Upper lobe of left lung (tissue), 6 donors: ENCODE measurements around the gene PRSS33. TPM values are rescaled to one million over a fixed set of nuclear protein-coding genes. Genes with fewer than 3 reads are reported as not detected.

ENCODE experiments used
- ATAC-seq, 2 donors: fragments of 200-7000 bp; cut with Tn5 transposase; one replicate each; pipeline ENCODE4 v1.9.1; 2022; ENCODE audit warnings: mild to moderate bottlenecking in 2 of 2, moderate library complexity in 2 of 2; ENCODE audit not compliant: low FRiP score in 2 of 2
- DNase-seq, 2 donors: peaks; one replicate each; pipeline ENCODE4 v3.0.0-alpha.2; 2019 to 2020
- H3K27ac ChIP-seq, 4 donors: fragments of 200-600 bp; sonication (generic); one replicate each; pipeline ENCODE4 v1.5.1; 2016 to 2019
- H3K27me3 ChIP-seq, 4 donors: fragments of 200-600 bp; sonication (generic); one replicate each; pipeline ENCODE4 v1.5.1; 2017 to 2019
- H3K36me3 ChIP-seq, 4 donors: fragments of 200-600 bp; sonication (generic); one replicate each; pipeline ENCODE4 v1.5.1; 2016 to 2019
- H3K4me1 ChIP-seq, 4 donors: fragments of 200-600 bp; sonication (generic); one replicate each; pipeline ENCODE4 v1.5.1; 2018 to 2019
- H3K4me3 ChIP-seq, 4 donors: fragments of 200-600 bp; sonication (generic); one replicate each; pipeline ENCODE4 v1.5.1; 2017 to 2019; ENCODE audit warnings: mild to moderate bottlenecking in 2 of 4, moderate library complexity in 1 of 4
- H3K9me3 ChIP-seq, 4 donors: fragments of 200-600 bp; sonication (generic); one replicate each; pipeline ENCODE4 v1.5.1; 2018 to 2019
- EP300 ChIP-seq, 4 donors: sonication (generic); formaldehyde crosslinking; IDR thresholded peaks; one replicate each; pipeline ENCODE4 v1.5.1; 2017; ENCODE audit warnings: antibody characterized with exemption in 4 of 4, control low read depth in 2 of 4
- POLR2A ChIP-seq, 4 donors: fragments of 450-650 bp; IDR thresholded peaks; one replicate each; pipeline ENCODE4 v1.5.1; 2016 to 2017; ENCODE audit warnings: antibody characterized with exemption in 4 of 4, mild to moderate bottlenecking in 2 of 4
- POLR2AphosphoS5 ChIP-seq, 2 donors: sonication (generic); formaldehyde crosslinking; IDR thresholded peaks; one replicate each; pipeline ENCODE4 v1.5.1; 2017; ENCODE audit warnings: antibody characterized with exemption in 2 of 2
- WGBS, 2 donors: methylation state at CpG; one replicate each; pipeline ENCODE4 v1.1.5; 2017 to 2018; 5-methylcytosine and 5-hydroxymethylcytosine counted together
- total RNA-seq, 6 donors: library from RNA; depleted of rRNA in 4 of 6; stranded (reverse); fragments of >200 nt in 4 of 6; gene quantifications; one replicate each; pipeline versions ENCODE4 v1.1.0 to v1.2.1, GENCODE V29; 2016 to 2021
- TF ChIP-seq, protein P1 (sequence below), 6 experiments: fragments of 450-650 bp in 4 of 6; fragments of 200-600 bp in 2 of 6; sonication (generic) in 2 of 6; IDR thresholded peaks; one replicate each; pipeline ENCODE4 v1.5.1; 2016 to 2019; ENCODE audit warnings: antibody characterized with exemption in 6 of 6
- donor health status: DM: no; HTN: no; CAD: no; lungs with moderate emphysema.
- donor health status: DM: no; HTN: yes; CAD: no; lungs with severe emphysema.

Gene PRSS33
- total RNA-seq, 6 donors from 2014 or later = 0.20 to 0.92 TPM; not detected in 4

DNA sequence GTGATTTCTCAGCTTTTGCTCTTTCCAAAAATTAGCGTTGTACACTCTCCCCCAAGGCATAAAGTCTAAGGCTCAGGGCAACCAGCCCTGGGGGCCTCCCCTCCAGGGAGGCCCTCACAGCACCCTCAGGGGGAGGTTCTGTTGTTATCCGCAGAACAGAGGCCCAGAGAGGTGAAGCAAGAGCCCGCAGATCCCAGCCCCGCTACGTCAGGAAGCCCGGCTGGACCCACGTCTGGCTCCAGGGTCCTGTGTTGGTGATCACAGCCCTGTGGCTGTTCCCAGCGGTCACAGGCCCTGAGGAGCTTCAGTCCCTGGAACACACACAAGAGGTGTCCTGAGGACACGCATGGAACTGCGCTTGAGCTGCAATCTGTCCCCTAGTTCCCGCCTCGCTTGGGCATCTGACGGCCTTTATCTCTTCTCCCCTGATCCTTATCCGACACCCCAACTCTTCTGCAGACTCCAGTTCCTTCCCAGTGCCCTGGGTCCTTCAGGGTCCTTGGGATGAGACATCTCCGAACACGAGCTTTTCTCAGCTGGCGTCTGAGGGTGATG lies 41.6 kb upstream of the PRSS33 start:
- TF ChIP-seq, protein P1, sequence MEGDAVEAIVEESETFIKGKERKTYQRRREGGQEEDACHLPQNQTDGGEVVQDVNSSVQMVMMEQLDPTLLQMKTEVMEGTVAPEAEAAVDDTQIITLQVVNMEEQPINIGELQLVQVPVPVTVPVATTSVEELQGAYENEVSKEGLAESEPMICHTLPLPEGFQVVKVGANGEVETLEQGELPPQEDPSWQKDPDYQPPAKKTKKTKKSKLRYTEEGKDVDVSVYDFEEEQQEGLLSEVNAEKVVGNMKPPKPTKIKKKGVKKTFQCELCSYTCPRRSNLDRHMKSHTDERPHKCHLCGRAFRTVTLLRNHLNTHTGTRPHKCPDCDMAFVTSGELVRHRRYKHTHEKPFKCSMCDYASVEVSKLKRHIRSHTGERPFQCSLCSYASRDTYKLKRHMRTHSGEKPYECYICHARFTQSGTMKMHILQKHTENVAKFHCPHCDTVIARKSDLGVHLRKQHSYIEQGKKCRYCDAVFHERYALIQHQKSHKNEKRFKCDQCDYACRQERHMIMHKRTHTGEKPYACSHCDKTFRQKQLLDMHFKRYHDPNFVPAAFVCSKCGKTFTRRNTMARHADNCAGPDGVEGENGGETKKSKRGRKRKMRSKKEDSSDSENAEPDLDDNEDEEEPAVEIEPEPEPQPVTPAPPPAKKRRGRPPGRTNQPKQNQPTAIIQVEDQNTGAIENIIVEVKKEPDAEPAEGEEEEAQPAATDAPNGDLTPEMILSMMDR (IDR thresholded peaks at IDR 0.05) = no peak
- TF ChIP-seq POLR2A (IDR thresholded peaks at IDR 0.05) = no peak
- WGBS, 2 donors = 89 to 91% methylated on average over 16 to 17 of the region's 17 CpGs
- DNase-seq (no peak), ATAC-seq (no peak)
- Histone ChIP-seq H3K4me3 (no peak overlapping the region), H3K36me3 (no peaks in the 10 kb centered on the region), H3K9me3 (no peaks in the 10 kb centered on the region), H3K4me1 (peaks cover 0 to 12% (median 4%) of the 10 kb centered on the region in 4 donors), H3K27ac (no peak overlapping the region), H3K27me3 (no peaks in the 10 kb centered on the region)

GRCh38 chr16:2828521-2828840 lies 41.1 kb upstream of the PRSS33 start:
- DNase-seq = no peak

GRCh38 chr16:2827831-2828520 lies 40.6 kb upstream of the PRSS33 start:
- H3K27ac ChIP-seq = no peak overlapping the region
- peaks cover 0 to 12% (median 4%) of the 10 kb centered on the region in 4 donors for H3K4me1 ChIP-seq
- no peaks in the 10 kb centered on the region for H3K27me3 ChIP-seq
- no peak for TF ChIP-seq POLR2AphosphoS5 (IDR thresholded peaks at IDR 0.05)
- no peak for TF ChIP-seq POLR2A (IDR thresholded peaks at IDR 0.05)
- TF ChIP-seq, protein P1 (IDR thresholded peaks at IDR 0.05) = no peak
- TF ChIP-seq EP300 (IDR thresholded peaks at IDR 0.05) = no peak
- 78 to 80% methylated on average over 11 to 14 of the region's 14 CpGs for WGBS, 2 donors
- H3K4me3 ChIP-seq = no peak overlapping the region
- no peaks in the 10 kb centered on the region for H3K36me3 ChIP-seq
- ATAC-seq (no peak), DNase-seq (no peak)
- no peaks in the 10 kb centered on the region for H3K9me3 ChIP-seq

More at GRCh38 chr16:2828521-2828840, 41.1 kb upstream of the PRSS33 start:
- ATAC-seq = no peak
- TF ChIP-seq POLR2A (IDR thresholded peaks at IDR 0.05) = no peak
- TF ChIP-seq EP300 (IDR thresholded peaks at IDR 0.05) = no peak
- TF ChIP-seq, protein P1 (IDR thresholded peaks at IDR 0.05) = no peak
- no peak for TF ChIP-seq POLR2AphosphoS5 (IDR thresholded peaks at IDR 0.05)
- Histone ChIP-seq H3K36me3 (no peaks in the 10 kb centered on the region), H3K4me3 (no peak overlapping the region), H3K9me3 (no peaks in the 10 kb centered on the region), H3K27me3 (no peaks in the 10 kb centered on the region), H3K27ac (no peak overlapping the region), H3K4me1 (peaks cover 0 to 12% (median 4%) of the 10 kb centered on the region in 4 donors)
- 86 to 88% methylated on average over 5 to 8 of the region's 8 CpGs for WGBS, 2 donors

DNA sequence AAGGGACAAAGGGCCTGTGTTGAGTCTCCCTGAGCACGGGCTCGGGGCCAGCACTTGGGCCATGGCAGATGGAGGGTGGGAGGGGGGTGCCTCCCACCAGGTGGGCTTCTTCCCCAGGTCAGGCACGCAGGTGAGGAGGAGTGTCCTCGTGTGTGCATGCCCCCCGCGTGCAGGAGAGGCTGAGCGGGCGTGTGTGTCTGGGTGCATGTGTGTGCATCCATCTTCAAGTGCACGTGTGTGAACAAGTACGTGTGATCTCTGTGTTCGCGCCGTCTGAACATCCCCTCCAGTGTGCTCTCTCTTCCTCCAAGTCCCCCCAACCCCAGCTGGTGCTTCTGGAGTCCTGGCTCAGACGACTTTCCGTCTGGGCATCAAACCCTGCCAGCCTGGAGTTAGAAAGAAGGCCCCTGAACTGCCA lies 40.0 kb upstream of the PRSS33 start:
- WGBS, 2 donors = 80 to 88% methylated on average over 6 to 15 of the region's 15 CpGs
- Histone ChIP-seq H3K27me3 (no peaks in the 10 kb centered on the region), H3K4me3 (no peak overlapping the region), H3K4me1 (peaks cover 0 to 12% (median 4%) of the 10 kb centered on the region in 4 donors), H3K27ac (no peak overlapping the region), H3K36me3 (no peaks in the 10 kb centered on the region), H3K9me3 (no peaks in the 10 kb centered on the region)
- DNase-seq (peak in 1 of 2 donors; percentile 44), ATAC-seq (no peak)
- TF ChIP-seq POLR2A (IDR thresholded peaks at IDR 0.05) (no peak), EP300 (IDR thresholded peaks at IDR 0.05) (no peak), POLR2AphosphoS5 (IDR thresholded peaks at IDR 0.05) (no peak)
- TF ChIP-seq, protein P1 (IDR thresholded peaks at IDR 0.05) = no peak
